Astrocyte of the spinal cord (primary cell): Measurements from ENCODE around the gene CD14.
"Not testable (repeated sequence)": the region's sequence is repeated elsewhere in the genome, so short reads cannot be mapped to it uniquely, and the experiment has no call there.

Experiments used
- DNase-seq: peaks from one replicate; pipeline ENCODE4 v3.0.0; 2011; ENCODE audit warnings: low read depth, low spot score
- H3K4me3 ChIP-seq: 2 replicates; pipeline ENCODE4 v1.5.1; 2011; ENCODE audit warnings: low read depth, mild to moderate bottlenecking, low read length, moderate library complexity
- in situ Hi-C: cut with HindIII; loops from 2 replicates; pipeline ENCODE4 v1.10.0; 2017; ENCODE audit warnings: low sequenced_read_pairs
- TF ChIP-seq, protein P1 (sequence below): IDR thresholded peaks from 2 replicates; pipeline ENCODE4 v1.5.1; 2012; ENCODE audit warnings: low read depth, mild to moderate bottlenecking, low read length, inconsistent platforms

Gene CD14

DNA sequence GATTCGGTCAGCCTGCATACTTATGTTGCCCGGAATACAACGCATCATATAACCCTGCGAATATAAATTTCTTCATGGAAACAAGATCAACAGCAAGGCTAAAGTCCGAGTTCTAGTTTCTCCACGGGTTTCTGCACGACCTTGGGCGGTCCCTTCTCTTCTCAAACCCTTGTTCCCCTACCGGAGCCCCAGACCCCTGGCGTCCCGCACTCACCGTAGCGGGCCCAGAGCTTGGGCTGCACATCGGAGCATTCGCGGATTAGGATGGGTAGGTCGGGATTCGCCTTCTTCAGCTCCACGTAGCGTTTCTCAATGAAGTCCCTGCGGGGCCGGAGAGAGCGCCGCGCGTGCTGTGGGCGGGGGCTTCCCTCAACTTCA, 14.1 kb upstream of the CD14 start:
- TF ChIP-seq, protein P1, sequence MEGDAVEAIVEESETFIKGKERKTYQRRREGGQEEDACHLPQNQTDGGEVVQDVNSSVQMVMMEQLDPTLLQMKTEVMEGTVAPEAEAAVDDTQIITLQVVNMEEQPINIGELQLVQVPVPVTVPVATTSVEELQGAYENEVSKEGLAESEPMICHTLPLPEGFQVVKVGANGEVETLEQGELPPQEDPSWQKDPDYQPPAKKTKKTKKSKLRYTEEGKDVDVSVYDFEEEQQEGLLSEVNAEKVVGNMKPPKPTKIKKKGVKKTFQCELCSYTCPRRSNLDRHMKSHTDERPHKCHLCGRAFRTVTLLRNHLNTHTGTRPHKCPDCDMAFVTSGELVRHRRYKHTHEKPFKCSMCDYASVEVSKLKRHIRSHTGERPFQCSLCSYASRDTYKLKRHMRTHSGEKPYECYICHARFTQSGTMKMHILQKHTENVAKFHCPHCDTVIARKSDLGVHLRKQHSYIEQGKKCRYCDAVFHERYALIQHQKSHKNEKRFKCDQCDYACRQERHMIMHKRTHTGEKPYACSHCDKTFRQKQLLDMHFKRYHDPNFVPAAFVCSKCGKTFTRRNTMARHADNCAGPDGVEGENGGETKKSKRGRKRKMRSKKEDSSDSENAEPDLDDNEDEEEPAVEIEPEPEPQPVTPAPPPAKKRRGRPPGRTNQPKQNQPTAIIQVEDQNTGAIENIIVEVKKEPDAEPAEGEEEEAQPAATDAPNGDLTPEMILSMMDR = no peak
- DNase-seq = no peak
- in situ Hi-C loops = no loop called here

GRCh38 chr5:140642718-140643117, 9.7 kb upstream of the CD14 start:
- H3K4me3 ChIP-seq = no peak overlapping the region
- TF ChIP-seq, protein P1 = no peak
- DNase-seq = peak; percentile 75
- in situ Hi-C loops = no loop called here

More for the DNA sequence above, 14.1 kb upstream of the CD14 start:
- peak overlapping the region; percentile 84 for H3K4me3 ChIP-seq

DNA sequence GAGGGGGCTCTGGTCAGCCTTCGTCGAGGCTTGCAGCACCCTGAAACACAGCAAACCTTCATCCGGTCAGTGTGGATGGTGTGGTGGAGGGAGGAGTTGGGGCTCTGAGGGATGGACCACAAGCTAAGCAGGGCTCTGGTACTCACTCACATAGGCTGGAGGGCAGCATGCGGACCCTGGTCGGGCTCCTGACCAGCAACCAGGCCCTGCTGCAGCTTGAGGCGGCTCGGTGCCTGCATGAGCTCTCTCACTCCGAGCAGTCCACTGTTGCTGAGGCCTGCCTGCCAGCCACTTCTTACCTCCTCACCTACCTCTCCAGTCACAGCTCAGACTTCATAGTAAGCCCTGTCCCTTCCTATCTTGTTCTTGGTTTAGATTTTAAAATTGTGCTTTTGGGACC, 8.7 kb upstream of the CD14 start:
- DNase-seq = no peak
- in situ Hi-C loops = no loop called here

DNA sequence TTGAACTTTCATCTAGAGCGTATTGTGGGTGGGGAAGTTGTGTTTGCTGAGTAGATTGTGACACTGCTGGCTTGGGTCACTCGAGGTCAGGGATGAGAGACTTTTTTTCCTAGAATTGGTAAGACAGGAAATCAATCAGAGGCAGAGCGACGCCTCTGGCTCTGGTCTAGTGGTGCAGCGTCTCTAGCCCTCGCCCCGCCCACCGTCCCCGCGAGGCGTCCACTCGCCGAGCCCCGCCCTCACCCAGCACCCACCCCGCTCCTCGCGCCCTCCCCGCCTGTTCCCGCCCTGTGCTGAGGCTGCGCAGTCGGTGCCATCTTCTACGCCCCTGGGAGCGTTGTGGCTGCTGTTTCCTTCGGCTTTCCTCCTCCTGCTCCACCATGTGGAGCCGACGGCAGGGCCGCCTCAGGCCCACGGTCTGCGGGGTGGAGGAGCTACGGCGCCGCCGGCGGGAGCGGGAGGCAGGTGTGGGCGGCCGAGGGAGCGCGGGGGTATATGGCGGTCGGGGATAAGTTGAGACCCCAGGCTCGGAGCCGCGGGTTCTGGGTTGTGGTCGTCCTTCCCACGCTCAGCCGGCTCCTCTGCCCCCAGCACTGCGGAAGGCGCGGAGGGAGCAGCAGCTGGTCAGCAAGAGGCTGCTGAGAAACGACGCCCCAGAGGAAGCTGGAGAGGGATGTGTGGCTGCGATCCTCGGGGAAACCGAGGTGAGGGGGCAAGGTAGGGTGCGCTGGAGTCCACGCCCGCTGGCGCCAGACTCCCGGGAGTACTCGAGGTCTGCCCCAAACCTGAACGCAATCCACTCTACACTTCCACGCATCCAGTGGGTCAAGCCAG, 6.4 kb upstream of the CD14 start, which contains the start of gene TMCO6:
Gene TMCO6 (plus strand): TSS at position 304 of the 834 bp plus-strand sequence. CDS start 77 bp downstream, at position 381.
- TF ChIP-seq, protein P1 = peak; percentile 47
- in situ Hi-C loops = no loop called here
- DNase-seq = peak; percentile 93
- H3K4me3 ChIP-seq = peak within 1 kb of the TSS; percentile 73

More for the DNA sequence above, 8.7 kb upstream of the CD14 start:
- TF ChIP-seq, protein P1 = no peak
- H3K4me3 ChIP-seq = no peak overlapping the region

DNA sequence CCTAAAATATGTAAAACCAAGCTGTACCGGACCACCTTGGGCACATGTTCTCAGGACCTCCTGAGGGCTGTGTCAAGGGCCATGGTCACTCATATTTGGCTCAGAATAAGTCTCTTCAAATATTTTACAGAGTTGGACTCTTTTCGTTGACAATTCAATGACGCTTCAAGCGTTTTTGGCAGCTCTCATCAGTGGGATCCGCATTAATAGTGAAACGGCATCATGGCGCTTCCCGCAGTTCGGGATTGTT, 5.8 kb upstream of the CD14 start:
- H3K4me3 ChIP-seq = peak overlapping the region; percentile 47
- in situ Hi-C loops, DNase-seq: not testable (repeated sequence)

DNA sequence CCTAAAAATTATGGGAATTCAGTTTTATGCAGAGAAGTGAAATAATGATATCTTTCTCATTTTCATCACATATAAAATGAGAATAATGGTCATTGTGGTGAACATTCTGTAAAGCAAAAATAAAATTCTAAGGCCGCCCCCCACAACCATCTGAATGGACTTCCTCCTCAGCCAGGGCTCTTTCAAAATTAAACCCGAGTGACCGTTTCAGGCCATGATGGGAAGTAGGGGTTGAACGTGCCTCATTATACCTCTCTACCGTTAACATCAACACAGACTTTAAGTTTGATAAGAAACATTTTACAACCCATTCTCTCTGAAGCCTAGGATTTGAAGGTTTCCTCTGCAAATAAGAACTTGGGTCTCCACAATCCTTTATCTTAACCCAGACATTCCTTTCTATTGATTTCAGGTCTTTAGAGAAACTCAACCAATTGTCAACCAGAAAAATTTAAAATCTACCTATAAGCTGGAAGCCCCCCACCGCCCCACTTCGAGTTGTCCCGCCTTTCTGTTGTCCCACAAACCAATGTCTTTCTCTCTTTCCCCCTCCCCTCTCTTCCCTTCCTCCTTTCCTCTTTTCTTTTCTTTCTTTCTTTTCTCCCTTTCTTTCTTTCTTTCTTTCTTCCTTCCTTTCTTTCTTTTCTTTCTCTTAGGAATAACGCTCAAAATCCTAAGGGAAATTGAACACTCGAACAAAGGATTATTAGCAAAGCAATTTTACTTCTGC, 4.6 kb upstream of the CD14 start:
- DNase-seq = no peak
- in situ Hi-C loops = no loop called here
- H3K4me3 ChIP-seq = no peak overlapping the region
- TF ChIP-seq, protein P1 = no peak
